ENCODE data around the gene POLG. TPM values are rescaled to one million over a fixed set of nuclear protein-coding genes. Genes with fewer than 3 reads are reported as not detected.

POLG gene
- total RNA-seq, 1 experiment from 2014 or later: 50.5 TPM

Other genes with a start within 250 kb of the POLG start
- 25.5 and 27.7 TPM in 2 replicates for gene ABHD2, start 246.4 kb downstream of the POLG start, total RNA-seq (2014; rRNA removed; shearing (Covaris generic))
- gene RLBP1, start 113.2 kb downstream of the POLG start, total RNA-seq (2014; rRNA removed; shearing (Covaris generic)): not detected in 2 replicates
- 110 and 135 TPM in 2 replicates for gene FANCI, start 90.8 kb downstream of the POLG start, total RNA-seq (2014; rRNA removed; shearing (Covaris generic))
- not detected in 2 replicates for gene RHCG, start 161.8 kb upstream of the POLG start, total RNA-seq (2014; rRNA removed; shearing (Covaris generic))
- 24.9 and 27.2 TPM in 2 replicates for gene TICRR, start 240.6 kb upstream of the POLG start, total RNA-seq (2014; rRNA removed; shearing (Covaris generic))

Measured in SJCRH30 (cell line).